Hematopoietic multipotent progenitor cell treated with erythropoietin and hydrocortisone succinate and interleukin-3 and kit ligand, for 4 days (in vitro differentiated cells): ENCODE measurements around the gene TGFA.
"Not testable (repeated sequence)": the region's sequence is repeated elsewhere in the genome, so short reads cannot be mapped to it uniquely, and the experiment has no call there.

ENCODE experiments used
- DNase-seq: peaks from one replicate; pipeline ENCODE4 v3.0.0-alpha.2; 2015

The TGFA gene

GRCh38 chr2:70496819-70497218 lies 56.8 kb downstream of the TGFA start:
- DNase-seq, result no peak

GRCh38 chr2:70494293-70494886 lies 59.2 kb downstream of the TGFA start:
- no peak for DNase-seq

- DNase-seq, result no peak
Measured at GRCh38 chr2:70490381-70490780, 63.2 kb downstream of the TGFA start.

- DNase-seq, result no peak
Measured at GRCh38 chr2:70489165-70489564, 64.5 kb downstream of the TGFA start.

- DNase-seq, result no peak
Measured at GRCh38 chr2:70484086-70484485, 69.5 kb downstream of the TGFA start.

GRCh38 chr2:70482401-70482800 lies 71.2 kb downstream of the TGFA start:
- DNase-seq, result no peak

GRCh38 chr2:70480468-70480867 lies 73.2 kb downstream of the TGFA start:
- no peak for DNase-seq

GRCh38 chr2:70479816-70480215 lies 73.8 kb downstream of the TGFA start:
- peak; percentile 66 for DNase-seq

- DNase-seq, result no peak
Measured at GRCh38 chr2:70477441-70477844, 76.2 kb downstream of the TGFA start.

- DNase-seq, result peak; percentile 50
Measured at GRCh38 chr2:70475266-70475665, 78.4 kb downstream of the TGFA start.

- peak; percentile 11 for DNase-seq
Measured at GRCh38 chr2:70474256-70474848, 79.3 kb downstream of the TGFA start.

GRCh38 chr2:70473101-70473722 lies 80.4 kb downstream of the TGFA start:
- peak; percentile 67 for DNase-seq

GRCh38 chr2:70472221-70472890 lies 81.3 kb downstream of the TGFA start:
- DNase-seq, result peak; percentile 70

- peak; percentile 12 for DNase-seq
Measured at GRCh38 chr2:70471129-70471528, 82.5 kb downstream of the TGFA start.

GRCh38 chr2:70469961-70470360 lies 83.7 kb downstream of the TGFA start:
- no peak for DNase-seq

GRCh38 chr2:70469435-70469834 lies 84.2 kb downstream of the TGFA start:
- no peak for DNase-seq

GRCh38 chr2:70468878-70469277 lies 84.7 kb downstream of the TGFA start:
- peak; percentile 66 for DNase-seq

- peak; percentile 69 for DNase-seq
Measured at GRCh38 chr2:70467831-70468779, 85.5 kb downstream of the TGFA start.

- DNase-seq, result no peak
Measured at GRCh38 chr2:70467237-70467636, 86.4 kb downstream of the TGFA start.

- DNase-seq, result not testable (repeated sequence)
Measured at GRCh38 chr2:70466647-70467046, 87.0 kb downstream of the TGFA start.

- DNase-seq, result no peak
Measured at GRCh38 chr2:70463997-70464396, 89.6 kb downstream of the TGFA start.

GRCh38 chr2:70463581-70463980 lies 90.0 kb downstream of the TGFA start:
- DNase-seq, result no peak
